K562 (cell line): ENCODE results near the gene UNC13C. TPM values are rescaled to one million over a fixed set of nuclear protein-coding genes. Genes with fewer than 3 reads are reported as not detected.

ENCODE experiments used
- ATAC-seq: fragments of 200-7000 bp; cut with Tn5 transposase; 3 replicates; pipeline ENCODE4 v1.9.1; 2020; ENCODE audit warnings: moderate library complexity
- BruUV-seq: library from RNA; stranded (reverse); fragments of 400-500 nt; replicated peaks from 2 replicates; lab custom pipeline; 2021; lab: Mats Ljungman, UMichigan
- CTCF ChIA-PET: fragments of 300-600 bp; formaldehyde crosslinking; extraction: SDS; loops from one replicate; lab custom pipeline; 2021; ENCODE audit warnings: low intra/inter-chr PET ratio; lab: Yijun Ruan, JAX
- POLR2A ChIA-PET: fragments of 300-600, 350-650 bp; sonication (Branson Sonifier 250); formaldehyde crosslinking; extraction: SDS; loops from one replicate; lab custom pipeline; 2021; ENCODE audit warnings: antibody characterized with exemption, inconsistent platforms; lab: Yijun Ruan, JAX
- DNase-seq, 4 experiments: peaks; one replicate each; pipeline versions ENCODE4 v3.0.0 to v3.0.0-alpha.2; 2011 to 2018; ENCODE audit warnings: low spot score in 3 of 4, mixed read lengths in 3 of 4; ENCODE audit errors: extremely low read depth in 1 of 4
- FAIRE-seq: peaks from 2 replicates; lab custom pipeline; 2011; peaks lifted over from hg19 to GRCh38; lab: Jason Lieb, UNC
- H2AFZ ChIP-seq: 2 replicates; pipeline ENCODE4 v1.6.0; 2011; ENCODE audit warnings: low read depth, low read length, control low read depth, inconsistent platforms
- H3K27ac ChIP-seq: fragments of 200-600 bp; 3 replicates; pipeline ENCODE4 v1.8.0; 2011; ENCODE audit warnings: low read depth, mild to moderate bottlenecking, control low read depth, inconsistent platforms, low read length, moderate library complexity, mixed read lengths; ENCODE audit errors: extremely low read depth
- H3K27me3 ChIP-seq, 2 experiments: fragments of 300-600 bp in 1 of 2; 2 replicates in 1 of 2; 3 replicates in 1 of 2; pipeline versions ENCODE4 v1.6.0 to v1.8.0; 2011; ENCODE audit warnings: inconsistent platforms in 2 of 2, low read length in 2 of 2, mild to moderate bottlenecking in 1 of 2, mixed read lengths in 1 of 2, moderate library complexity in 1 of 2; ENCODE audit not compliant: control insufficient read depth in 2 of 2, insufficient read depth in 2 of 2
- H3K36me3 ChIP-seq: fragments of 300-600 bp; 3 replicates; pipeline ENCODE4 v1.8.0; 2011; ENCODE audit warnings: mild to moderate bottlenecking, low read length, inconsistent platforms; ENCODE audit not compliant: control insufficient read depth, insufficient read depth
- H3K4me1 ChIP-seq, 2 experiments: fragments of 200-600 bp in 1 of 2; replicated peaks in 1 of 2; 2 replicates in 1 of 2; 3 replicates in 1 of 2; pipeline versions ENCODE4 v1.5.1 to v1.8.0; 2011; ENCODE audit warnings: inconsistent platforms in 2 of 2, low read length in 2 of 2, mild to moderate bottlenecking in 1 of 2, mixed read lengths in 1 of 2, moderate library complexity in 1 of 2; ENCODE audit not compliant: control insufficient read depth in 2 of 2, insufficient read depth in 2 of 2
- H3K4me2 ChIP-seq: 2 replicates; pipeline ENCODE4 v1.6.1; 2011; ENCODE audit warnings: low read length, control low read depth, inconsistent platforms, mixed read lengths; ENCODE audit not compliant: insufficient read depth
- H3K4me3 ChIP-seq: fragments of 200-600 bp; sonication (generic), shearing (Covaris generic); 2 replicates; pipeline ENCODE4 v1.5.1; 2016; ENCODE audit warnings: control low read depth, inconsistent platforms
- H3K79me2 ChIP-seq: fragments of 200-600 bp; 3 replicates; pipeline ENCODE4 v1.8.0; 2011; ENCODE audit warnings: low read length, inconsistent platforms; ENCODE audit not compliant: control insufficient read depth, insufficient read depth
- H3K9ac ChIP-seq, 2 experiments: 2 replicates each; pipeline versions ENCODE4 v1.6.0 to v1.6.1; 2011; ENCODE audit warnings: low read depth in 2 of 2, low read length in 2 of 2, control low read depth in 1 of 2, inconsistent platforms in 1 of 2, mild to moderate bottlenecking in 1 of 2, mixed read lengths in 1 of 2; ENCODE audit not compliant: insufficient read depth in 1 of 2
- H3K9me1 ChIP-seq: one replicate; pipeline ENCODE4 v1.6.0; 2011; ENCODE audit warnings: inconsistent platforms, mild to moderate bottlenecking, low read length, moderate library complexity; ENCODE audit not compliant: control insufficient read depth, insufficient read depth
- H3K9me3 ChIP-seq: replicated peaks from 2 replicates; pipeline ENCODE4 v1.5.1; 2011; ENCODE audit warnings: low read depth, low read length, inconsistent platforms; ENCODE audit not compliant: control insufficient read depth, insufficient read depth
- H4K20me1 ChIP-seq: replicated peaks from 2 replicates; pipeline ENCODE4 v1.6.1; 2011; ENCODE audit warnings: low read length, inconsistent platforms, mixed read lengths; ENCODE audit not compliant: control insufficient read depth, insufficient read depth
- BCOR ChIP-seq: fragments of 450-650 bp; IDR thresholded peaks from 2 replicates; pipeline ENCODE4 v1.6.1; 2016
- ELF1 ChIP-seq: fragments of 200-800 bp; sonication (Bioruptor generic); IDR thresholded peaks from 2 replicates; pipeline ENCODE4 v1.6.1; 2016; ENCODE audit warnings: missing genetic modification characterization, missing compliant biosample characterization
- ETV5 ChIP-seq: sonication (generic); formaldehyde crosslinking; IDR thresholded peaks from 2 replicates; pipeline ENCODE4 v1.4.0; 2020; ENCODE audit warnings: low read depth, mild to moderate bottlenecking, missing genetic modification reagents
- FOXJ3 ChIP-seq: sonication (generic); formaldehyde crosslinking; IDR thresholded peaks from 2 replicates; pipeline ENCODE4 v1.4.0; 2020; ENCODE audit warnings: mild to moderate bottlenecking, missing genetic modification reagents
- MCM2 ChIP-seq: fragments of 450-650 bp; IDR thresholded peaks from 2 replicates; pipeline ENCODE4 v1.6.1; 2017; ENCODE audit warnings: low read depth, mild to moderate bottlenecking
- MCM5 ChIP-seq: fragments of 450-650 bp; IDR thresholded peaks from 2 replicates; pipeline ENCODE4 v1.6.1; 2016; ENCODE audit warnings: low read depth
- MED1 ChIP-seq: sonication (generic); formaldehyde crosslinking; IDR thresholded peaks from 2 replicates; pipeline ENCODE4 v1.8.1; 2023; ENCODE audit warnings: missing genetic modification reagents, borderline replicate concordance
- MTA2 ChIP-seq: fragments of 450-650 bp; IDR thresholded peaks from 2 replicates; pipeline ENCODE4 v1.6.1; 2016; ENCODE audit warnings: low read depth
- NCOA2 ChIP-seq, 2 experiments: fragments of 450-650 bp; IDR thresholded peaks; 2 replicates each; pipeline ENCODE4 v1.6.1; 2018; ENCODE audit warnings: mild to moderate bottlenecking in 2 of 2, moderate library complexity in 1 of 2; ENCODE audit not compliant: partially characterized antibody in 2 of 2
- NFYB ChIP-seq: IDR thresholded peaks from 2 replicates; pipeline ENCODE4 v1.6.1; 2011; ENCODE audit warnings: mild to moderate bottlenecking, moderate library complexity; ENCODE audit not compliant: insufficient read length; ENCODE audit errors: extremely low read depth
- RFX1 ChIP-seq: fragments of 450-650 bp; IDR thresholded peaks from 2 replicates; pipeline ENCODE4 v1.6.1; 2016; ENCODE audit warnings: mild to moderate bottlenecking, moderate library complexity
- XRCC3 ChIP-seq: fragments of 450-650 bp; IDR thresholded peaks from 2 replicates; pipeline ENCODE4 v1.6.1; 2017; ENCODE audit warnings: mild to moderate bottlenecking, moderate library complexity
- ZNF146 ChIP-seq: IDR thresholded peaks from one replicate; pipeline ENCODE4 v1.6.1; 2018; ENCODE audit warnings: missing compliant biosample characterization; ENCODE audit not compliant: unreplicated experiment
- WGBS: fragments of 100-300 bp; shearing (Covaris generic); methylation state at CpG from one replicate; pipeline ENCODE4 v1.1.6; 2016; ENCODE audit warnings: low coverage, mixed read lengths; ENCODE audit not compliant: insufficient coverage; ENCODE audit errors: missing lambda C conversion rate; 5-methylcytosine and 5-hydroxymethylcytosine counted together
- in situ Hi-C: fragments of 300-500 bp; cut with MboI; formaldehyde crosslinking; loops from 4 replicates; pipeline ENCODE4 v1.15.0; 2018; ENCODE audit warnings: inconsistent platforms, mixed read lengths
- intact Hi-C: fragments of 100-400 bp; cut with micrococcal nuclease; formaldehyde crosslinking; loops from 2 replicates; pipeline ENCODE4 v1.14.2; 2022
- polyA plus RNA-seq, 8 experiments: library from polyadenylated mRNA; depleted of rRNA in 4 of 8; stranded (reverse) in 5 of 8; unstranded in 3 of 8; fragments of >200 nt; fragmentation: Nextera tagmentation in 2 of 8; fragmentation: Illumina TruSeq in 1 of 8; extraction: Ambion mirVana in 2 of 8; extraction: Trizol in 1 of 8; gene quantifications; 2 replicates each; pipeline versions ENCODE4 v1.2.1 to v1.2.3, GENCODE V29; 2011 to 2014; ENCODE audit warnings: inconsistent platforms in 1 of 8, missing spikeins in 1 of 8
- total RNA-seq, 7 experiments: library from RNA; depleted of rRNA in 6 of 7; stranded (reverse); fragments of >200 nt in 6 of 7; fragmentation: Illumina TruSeq in 2 of 7; extraction: Trizol in 2 of 7; gene quantifications; 2 replicates each; pipeline versions ENCODE4 v1.2.1 to v1.2.3, GENCODE V29; 2011 to 2021; ENCODE audit warnings: low replicate concordance in 1 of 7
- TF ChIP-seq, protein P1 (sequence below): sonication (generic); formaldehyde crosslinking; IDR thresholded peaks from 2 replicates; pipeline ENCODE4 v1.5.0; 2020; ENCODE audit warnings: missing genetic modification reagents

Gene UNC13C
- total and polyA plus RNA-seq, 9 of the 15 experiments (the other 6 are each of a cell fraction or from before 2014, with no cell fraction given), result not detected

DNA sequence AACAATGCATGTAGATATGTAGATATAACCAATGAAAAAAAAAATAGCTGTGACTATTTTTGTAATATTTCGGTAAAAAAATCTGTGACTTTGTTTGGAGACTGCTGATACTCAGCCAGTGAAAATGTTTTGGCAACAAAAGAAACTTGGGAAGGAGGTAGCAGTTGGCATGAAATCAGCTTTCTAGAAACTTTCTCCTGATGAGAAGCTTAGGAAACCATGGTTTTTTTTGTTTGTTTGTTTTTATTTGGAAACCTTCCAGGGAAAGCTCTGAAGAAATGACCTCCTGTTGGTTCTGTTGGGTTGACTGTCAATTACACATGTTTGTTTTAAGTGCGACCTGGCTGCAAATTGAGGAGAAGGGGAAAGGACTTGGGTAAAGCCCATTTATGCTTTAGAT lies 445.9 kb downstream of the UNC13C start:
- DNase-seq (no peak), FAIRE-seq (no peak), ATAC-seq (no peak)
- H3K9ac ChIP-seq, result no peak overlapping the region
- H3K79me2 ChIP-seq, result no peaks in the 10 kb centered on the region
- ChIA-PET POLR2A (no interaction called here), CTCF (no interaction called here)
- 4% methylated on average over 2 of the region's 2 CpGs for WGBS
- no peak overlapping the region for H3K4me2 ChIP-seq
- no peaks in the 10 kb centered on the region for H3K9me1 ChIP-seq
- no peak overlapping the region for H2AFZ ChIP-seq
- no peak for TF ChIP-seq ETV5
- no peak for TF ChIP-seq MCM2
- no peak for TF ChIP-seq RFX1
- TF ChIP-seq MCM5, result no peak
- no peak for TF ChIP-seq NCOA2 (IDR thresholded peaks at IDR 0.05; ENCODE audit: partially characterized antibody in 2 of 2)
- TF ChIP-seq BCOR, result no peak
- TF ChIP-seq MTA2, result no peak
- no peak for TF ChIP-seq ELF1 (tag)
- TF ChIP-seq XRCC3, result no peak
- no peak for TF ChIP-seq NFYB
- no peak for TF ChIP-seq MED1 (CRISPR knock-in tag)
- TF ChIP-seq ZNF146, result no peak
- TF ChIP-seq, protein P1, sequence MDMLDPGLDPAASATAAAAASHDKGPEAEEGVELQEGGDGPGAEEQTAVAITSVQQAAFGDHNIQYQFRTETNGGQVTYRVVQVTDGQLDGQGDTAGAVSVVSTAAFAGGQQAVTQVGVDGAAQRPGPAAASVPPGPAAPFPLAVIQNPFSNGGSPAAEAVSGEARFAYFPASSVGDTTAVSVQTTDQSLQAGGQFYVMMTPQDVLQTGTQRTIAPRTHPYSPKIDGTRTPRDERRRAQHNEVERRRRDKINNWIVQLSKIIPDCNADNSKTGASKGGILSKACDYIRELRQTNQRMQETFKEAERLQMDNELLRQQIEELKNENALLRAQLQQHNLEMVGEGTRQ (CRISPR knock-in tag), result no peak
- TF ChIP-seq FOXJ3, result no peak
- no peaks in the 10 kb centered on the region for H3K27me3 ChIP-seq
- H3K4me3 ChIP-seq, result no peak overlapping the region
- H3K27ac ChIP-seq, result no peak overlapping the region
- H4K20me1 ChIP-seq, result no peaks in the 10 kb centered on the region
- H3K4me1 ChIP-seq, result no peaks in the 10 kb centered on the region
- H3K9me3 ChIP-seq, result no peaks in the 10 kb centered on the region
- intact Hi-C loops, result no loop called here
- in situ Hi-C loops, result no loop called here
- BruUV-seq, result no TSS peak
- no peaks in the 10 kb centered on the region for H3K36me3 ChIP-seq
